GM18867 (cell line): ENCODE results near the gene RYR2.
"Not testable (repeated sequence)": the region's sequence is repeated elsewhere in the genome, so short reads cannot be mapped to it uniquely, and the experiment has no call there.

Source experiments
- ATAC-seq: cut with Tn5 transposase; IDR thresholded peaks from one replicate; pipeline ENCODE4 v1.9.1; 2021; ENCODE audit warnings: mild to moderate bottlenecking, moderate library complexity; ENCODE audit not compliant: unreplicated experiment

RYR2 gene

GRCh38 chr1:237817277-237817676, 775.3 kb downstream of the RYR2 start:
- no peak for ATAC-seq

GRCh38 chr1:237820634-237821033, 778.6 kb downstream of the RYR2 start:
- ATAC-seq: not testable (repeated sequence)

GRCh38 chr1:237832858-237833257, 790.9 kb downstream of the RYR2 start:
- no peak for ATAC-seq

GRCh38 chr1:237834048-237834447, 792.1 kb downstream of the RYR2 start:
- ATAC-seq: no peak

GRCh38 chr1:237834461-237834860, 792.5 kb downstream of the RYR2 start:
- no peak for ATAC-seq

GRCh38 chr1:237838320-237838719, 796.3 kb downstream of the RYR2 start:
- ATAC-seq: no peak

- no peak for ATAC-seq
Observed at GRCh38 chr1:237838904-237839534, 797.0 kb downstream of the RYR2 start.

- no peak for ATAC-seq
Observed at GRCh38 chr1:237841485-237841884, 799.5 kb downstream of the RYR2 start.

- ATAC-seq: not testable (repeated sequence)
Observed at GRCh38 chr1:237843516-237843915, 801.5 kb downstream of the RYR2 start.

- peak; percentile 79 for ATAC-seq
Observed at GRCh38 chr1:237851210-237851845, 809.3 kb downstream of the RYR2 start.

- ATAC-seq: no peak
Observed at GRCh38 chr1:237852342-237852741, 810.4 kb downstream of the RYR2 start.

GRCh38 chr1:237857455-237857854, 815.5 kb downstream of the RYR2 start:
- ATAC-seq: no peak

GRCh38 chr1:237858992-237859391, 817.0 kb downstream of the RYR2 start:
- no peak for ATAC-seq

- no peak for ATAC-seq
Observed at GRCh38 chr1:237861944-237862343, 820.0 kb downstream of the RYR2 start.

- no peak for ATAC-seq
Observed at GRCh38 chr1:237863234-237863633, 821.2 kb downstream of the RYR2 start.

GRCh38 chr1:237864338-237865244, 822.6 kb downstream of the RYR2 start:
- peak; percentile 71 for ATAC-seq

- ATAC-seq: no peak
Observed at GRCh38 chr1:237867380-237867888, 825.5 kb downstream of the RYR2 start.

- ATAC-seq: no peak
Observed at GRCh38 chr1:237868817-237869600, 827.0 kb downstream of the RYR2 start.

GRCh38 chr1:237873487-237874211, 831.7 kb downstream of the RYR2 start:
- no peak for ATAC-seq

- ATAC-seq: no peak
Observed at GRCh38 chr1:237875291-237875690, 833.3 kb downstream of the RYR2 start.
